Right kidney (tissue), 9 donors: ENCODE results near the gene B4GALNT4.
"Not testable (repeated sequence)": the region's sequence is repeated elsewhere in the genome, so short reads cannot be mapped to it uniquely, and the experiment has no call there.

Experiments used
- DNase-seq: peaks from one replicate; pipeline ENCODE4 v3.0.0-alpha.2; 2016
- long read RNA-seq, 8 donors: transcript quantifications; one replicate each; lab custom pipeline, GENCODE V29; 2026

Gene B4GALNT4, protein sequence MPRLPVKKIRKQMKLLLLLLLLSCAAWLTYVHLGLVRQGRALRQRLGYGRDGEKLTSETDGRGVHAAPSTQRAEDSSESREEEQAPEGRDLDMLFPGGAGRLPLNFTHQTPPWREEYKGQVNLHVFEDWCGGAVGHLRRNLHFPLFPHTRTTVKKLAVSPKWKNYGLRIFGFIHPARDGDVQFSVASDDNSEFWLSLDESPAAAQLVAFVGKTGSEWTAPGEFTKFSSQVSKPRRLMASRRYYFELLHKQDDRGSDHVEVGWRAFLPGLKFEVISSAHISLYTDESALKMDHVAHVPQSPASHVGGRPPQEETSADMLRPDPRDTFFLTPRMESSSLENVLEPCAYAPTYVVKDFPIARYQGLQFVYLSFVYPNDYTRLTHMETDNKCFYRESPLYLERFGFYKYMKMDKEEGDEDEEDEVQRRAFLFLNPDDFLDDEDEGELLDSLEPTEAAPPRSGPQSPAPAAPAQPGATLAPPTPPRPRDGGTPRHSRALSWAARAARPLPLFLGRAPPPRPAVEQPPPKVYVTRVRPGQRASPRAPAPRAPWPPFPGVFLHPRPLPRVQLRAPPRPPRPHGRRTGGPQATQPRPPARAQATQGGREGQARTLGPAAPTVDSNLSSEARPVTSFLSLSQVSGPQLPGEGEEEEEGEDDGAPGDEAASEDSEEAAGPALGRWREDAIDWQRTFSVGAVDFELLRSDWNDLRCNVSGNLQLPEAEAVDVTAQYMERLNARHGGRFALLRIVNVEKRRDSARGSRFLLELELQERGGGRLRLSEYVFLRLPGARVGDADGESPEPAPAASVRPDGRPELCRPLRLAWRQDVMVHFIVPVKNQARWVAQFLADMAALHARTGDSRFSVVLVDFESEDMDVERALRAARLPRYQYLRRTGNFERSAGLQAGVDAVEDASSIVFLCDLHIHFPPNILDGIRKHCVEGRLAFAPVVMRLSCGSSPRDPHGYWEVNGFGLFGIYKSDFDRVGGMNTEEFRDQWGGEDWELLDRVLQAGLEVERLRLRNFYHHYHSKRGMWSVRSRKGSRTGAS
- long read RNA-seq, donor 1, partial matches to known transcripts = 0 of 5 reads
- long read RNA-seq, donor 1, other reads (novel, unspliced or antisense) = 0 of 5 reads
- long read RNA-seq, donor 2, partial matches to known transcripts = 0 of 2 reads
- long read RNA-seq, donor 2, other reads (novel, unspliced or antisense) = 0 of 2 reads
- long read RNA-seq, donor 3, partial matches to known transcripts = 9 of 12 reads
- long read RNA-seq, donor 3, other reads (novel, unspliced or antisense) = 0 of 12 reads
- long read RNA-seq, donor 4, partial matches to known transcripts = 12 of 16 reads
- long read RNA-seq, donor 4, other reads (novel, unspliced or antisense) = 0 of 16 reads
- long read RNA-seq, donor 5, partial matches to known transcripts = 15 of 19 reads
- long read RNA-seq, donor 5, other reads (novel, unspliced or antisense) = 0 of 19 reads
- long read RNA-seq, donor 6, transcript B4GALNT4-201 (20 exons, 3,444 nt) = major isoform, 5 of 14 reads
- long read RNA-seq, donor 6, partial matches to known transcripts = 8 of 14 reads
- long read RNA-seq, donor 6, other reads (novel, unspliced or antisense) = 0 of 14 reads
- long read RNA-seq, donor 7, partial matches to known transcripts = 22 of 25 reads
- long read RNA-seq, donor 7, other reads (novel, unspliced or antisense) = 0 of 25 reads
- long read RNA-seq, donor 8, partial matches to known transcripts = 0 of 3 reads
- long read RNA-seq, donor 8, other reads (novel, unspliced or antisense) = 0 of 3 reads

DNA sequence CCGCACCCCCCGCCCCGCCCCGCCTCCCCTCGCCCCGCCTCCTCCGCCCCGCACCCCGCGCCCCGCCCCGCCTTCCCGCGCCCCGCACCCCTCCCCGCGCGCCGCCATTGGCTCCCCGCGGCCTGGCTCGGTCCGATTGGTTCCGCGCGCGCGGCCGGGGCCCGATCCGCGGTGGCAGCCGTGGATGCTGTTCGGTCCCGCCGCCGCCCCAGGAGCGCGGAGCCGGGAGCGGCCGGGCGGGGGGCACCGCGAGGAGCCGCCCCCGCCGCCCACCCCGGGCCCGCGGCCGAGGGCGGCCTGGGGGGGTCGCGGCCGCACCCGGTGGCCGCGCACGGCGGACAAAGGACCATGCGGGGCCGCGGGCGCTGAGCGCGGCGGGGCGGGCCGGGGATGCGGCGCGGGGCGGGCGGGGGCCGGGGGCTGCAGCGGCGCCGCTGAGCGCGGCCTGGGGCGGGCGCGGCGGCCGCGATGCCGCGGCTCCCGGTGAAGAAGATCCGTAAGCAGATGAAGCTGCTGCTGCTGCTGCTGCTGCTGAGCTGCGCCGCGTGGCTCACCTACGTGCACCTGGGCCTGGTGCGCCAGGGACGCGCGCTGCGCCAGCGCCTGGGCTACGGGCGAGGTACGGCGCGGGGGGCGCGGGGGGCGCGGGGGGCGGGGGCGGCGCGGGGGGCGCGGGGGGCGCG, at the start of gene B4GALNT4:
B4GALNT4 (plus strand) TSS at position 164 of the 683 bp plus-strand sequence; CDS start at position 469, 305 bp downstream.
- DNase-seq = no peak

DNA sequence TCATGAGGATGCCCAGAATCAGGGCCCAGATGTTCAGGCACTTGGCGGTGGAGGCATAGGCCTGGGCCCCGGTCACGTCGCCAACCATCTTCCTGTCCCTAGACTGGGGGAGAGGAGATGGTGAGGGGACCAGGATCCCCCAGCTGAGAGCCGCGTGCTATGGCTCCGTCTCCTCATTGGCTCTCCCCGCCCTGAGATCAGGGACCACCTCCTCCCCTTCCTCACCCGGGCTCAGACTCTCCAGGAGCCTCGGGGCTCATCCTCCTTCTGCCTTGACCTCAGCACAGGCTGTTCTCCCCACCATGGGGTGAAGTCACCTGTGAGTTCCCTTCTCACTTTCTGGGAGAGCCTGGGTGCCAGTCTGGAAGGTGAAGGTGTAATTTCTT, 49.4 kb upstream of the B4GALNT4 start:
- not testable (repeated sequence) for DNase-seq

DNA sequence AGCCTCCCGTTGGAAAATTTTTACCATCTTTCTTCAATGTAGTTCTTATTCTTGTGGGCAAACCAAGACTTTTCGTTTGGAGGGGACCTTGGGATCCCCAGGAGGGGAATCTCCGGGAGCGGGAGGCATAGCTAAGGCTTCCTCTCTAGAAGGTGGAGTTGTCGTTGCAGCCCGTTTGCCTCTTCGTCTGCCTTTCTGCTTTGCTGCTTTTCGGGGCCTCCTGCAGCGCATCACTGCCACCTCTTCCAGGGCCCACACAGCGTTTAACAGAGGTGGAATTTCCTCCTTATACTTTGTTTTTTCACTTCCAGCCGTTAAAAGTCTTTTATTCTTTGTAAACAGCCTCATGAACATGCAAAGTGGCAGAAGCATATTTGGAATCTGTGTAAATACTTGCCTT, 45.1 kb upstream of the B4GALNT4 start:
- peak; percentile 49 for DNase-seq

DNA sequence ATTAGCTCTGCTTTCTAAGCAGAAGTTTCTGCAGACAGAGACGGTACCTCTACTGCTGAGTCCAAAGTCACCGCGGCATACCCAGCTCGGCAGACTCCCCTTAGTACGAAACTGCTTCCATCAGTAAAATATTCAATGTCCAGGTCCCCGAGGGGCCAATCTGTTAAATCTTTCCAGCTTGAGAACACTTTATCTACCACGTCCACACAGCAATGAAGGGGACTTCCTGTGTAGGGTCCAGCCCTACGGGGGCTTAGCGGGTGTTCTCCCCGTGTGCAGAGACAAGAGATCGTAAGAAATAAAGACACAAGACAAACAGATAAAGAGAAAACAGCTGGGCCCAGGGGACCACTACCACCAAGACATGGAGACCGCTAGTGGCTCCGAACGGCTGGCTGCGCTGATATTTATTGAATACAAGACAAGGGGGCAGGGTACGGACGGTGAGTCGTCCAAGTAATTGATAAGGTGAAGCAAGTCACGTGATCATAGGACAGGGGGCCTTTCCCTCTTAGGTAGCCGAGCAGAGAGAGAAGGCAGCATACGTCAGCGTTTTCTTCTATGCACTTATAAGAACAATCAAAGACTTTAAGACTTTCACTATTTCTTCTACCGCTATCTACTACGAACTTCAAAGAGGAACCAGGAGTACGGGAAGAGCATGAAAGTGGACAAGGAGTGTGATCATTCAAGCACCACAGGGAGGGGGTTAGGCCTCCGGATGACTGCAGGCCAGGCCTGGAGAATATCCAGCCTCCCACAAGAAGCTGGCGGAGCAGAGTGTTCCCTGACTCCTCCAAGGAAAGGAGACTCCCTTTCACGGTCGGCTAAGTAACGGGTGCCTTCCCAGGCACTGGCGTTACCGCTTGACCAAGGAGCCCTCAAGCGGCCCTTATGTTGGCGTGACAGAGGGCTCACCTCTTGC, 44.4 kb upstream of the B4GALNT4 start:
- peak; percentile 65 for DNase-seq

DNA sequence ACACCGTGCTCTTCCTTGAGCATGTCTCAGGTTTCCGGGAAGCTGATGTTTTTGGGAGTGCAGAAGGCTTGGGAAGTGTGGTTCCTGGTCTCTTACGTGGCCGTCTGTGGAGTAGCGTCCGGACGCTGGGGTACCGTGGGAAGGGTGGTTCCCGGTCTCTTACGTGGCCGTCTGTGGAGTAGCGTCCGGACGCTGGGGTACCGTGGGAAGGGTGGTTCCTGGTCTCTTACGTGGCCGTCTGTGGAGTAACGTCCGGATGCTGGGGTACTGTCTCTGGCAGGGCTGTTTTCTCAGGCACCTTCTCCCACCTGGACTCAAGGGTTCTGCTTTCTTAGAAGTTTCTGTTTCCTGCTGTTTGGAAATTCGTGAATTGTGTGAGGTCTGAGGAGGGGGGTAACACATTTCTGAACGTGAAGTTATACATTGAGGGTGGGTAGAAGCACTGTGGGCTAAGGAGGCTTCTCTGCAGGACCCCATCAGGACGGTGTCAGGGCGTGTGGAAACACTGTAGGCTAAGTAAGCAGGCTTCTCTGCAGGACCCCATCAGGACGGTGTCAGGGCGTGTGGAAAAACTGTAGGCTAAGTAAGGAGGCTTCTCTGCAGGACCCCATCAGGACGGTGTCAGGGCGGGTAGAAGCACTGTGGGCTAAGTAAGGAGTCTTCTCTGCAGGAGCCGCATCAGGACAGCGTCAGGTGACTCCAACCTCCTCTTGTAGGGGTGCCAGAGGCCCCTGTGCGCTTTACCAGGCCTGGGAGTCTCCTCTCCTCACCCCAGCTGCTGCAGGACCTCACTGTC, 43.3 kb upstream of the B4GALNT4 start:
- no peak for DNase-seq

DNA sequence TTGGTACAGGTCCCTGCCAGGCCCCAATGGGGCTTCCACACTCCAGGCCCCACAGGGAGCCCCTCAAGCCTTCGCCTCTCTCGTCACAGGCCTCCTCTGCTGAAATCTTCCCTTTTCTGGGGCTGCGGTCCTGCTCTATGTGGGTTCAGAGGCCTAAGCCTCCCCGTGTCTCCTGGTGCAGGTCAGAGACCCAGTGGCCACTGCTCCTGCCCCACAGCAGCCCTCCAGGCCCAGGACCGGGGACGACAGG, 42.8 kb upstream of the B4GALNT4 start:
- no peak for DNase-seq

DNA sequence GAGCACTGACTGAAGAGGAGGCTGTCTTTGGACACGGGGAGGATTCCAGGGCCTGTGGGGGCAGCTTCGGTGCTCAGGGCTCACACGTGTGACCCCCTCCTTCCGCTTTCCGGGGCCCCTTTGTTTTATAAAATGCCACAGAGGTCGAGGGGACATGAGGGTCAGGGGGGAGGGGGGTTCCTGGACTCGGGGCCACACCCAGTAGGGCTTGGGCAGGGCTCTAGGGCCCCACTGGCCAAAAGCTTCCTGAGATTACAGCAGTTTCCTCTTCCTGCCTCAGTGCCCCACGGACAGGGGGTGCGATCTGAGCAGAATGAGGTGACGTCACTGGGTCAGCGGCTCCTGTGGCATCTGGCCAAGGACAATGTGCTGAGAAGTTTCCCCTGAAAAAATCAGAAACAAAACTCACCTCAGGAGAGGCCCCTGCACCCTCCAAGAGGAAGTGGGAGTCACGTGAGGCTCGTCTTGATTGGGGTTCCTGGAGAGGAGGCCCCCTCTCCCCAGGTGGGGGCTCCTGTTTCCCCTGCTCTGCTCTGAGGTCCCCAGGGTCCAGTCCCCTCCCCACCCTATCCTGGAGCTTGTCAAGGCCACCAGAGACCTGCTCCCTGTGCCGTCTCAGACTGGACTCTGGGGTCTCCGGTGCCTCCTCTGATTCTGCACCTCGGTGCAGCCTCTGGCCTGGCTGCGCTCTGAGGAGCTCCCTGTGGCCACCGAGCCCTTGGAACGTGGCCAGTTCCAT, 42.3 kb upstream of the B4GALNT4 start:
- DNase-seq = peak; percentile 47

DNA sequence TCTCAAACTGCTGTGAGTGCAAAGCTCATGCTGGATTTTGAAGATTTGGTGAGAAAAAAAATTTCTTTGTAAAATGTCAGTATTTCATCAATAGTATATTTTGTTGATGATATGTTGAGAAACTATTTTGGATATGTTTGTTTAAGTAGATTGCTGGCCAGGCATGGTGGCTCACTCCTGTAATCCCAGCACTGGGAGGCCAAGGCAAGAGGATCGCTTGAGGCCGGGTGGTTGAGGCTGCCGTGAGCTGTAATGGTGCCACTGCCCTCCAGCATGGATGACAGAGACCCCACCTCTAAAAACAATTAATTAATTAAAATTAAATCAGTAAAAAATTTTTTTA, 41.7 kb upstream of the B4GALNT4 start:
- no peak for DNase-seq

DNA sequence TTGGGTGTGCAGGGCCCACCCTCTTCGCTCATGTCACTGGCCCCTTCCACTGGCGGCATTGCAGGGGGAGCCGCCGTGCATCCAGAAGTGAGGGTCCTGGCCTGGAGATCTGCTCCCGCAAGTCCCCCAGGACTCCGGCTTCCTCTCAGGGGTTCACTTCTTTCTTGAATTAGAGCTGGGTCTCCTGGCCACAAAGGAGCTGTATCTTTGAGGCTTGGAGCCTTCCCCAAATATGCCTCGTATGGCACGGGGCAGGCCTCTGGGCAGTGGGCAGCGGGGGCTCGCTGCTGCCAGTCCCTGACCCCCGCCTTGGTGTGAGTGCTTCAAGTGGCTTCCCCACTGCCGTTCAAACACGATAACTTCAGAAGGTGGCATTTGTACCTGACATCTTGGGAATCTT, 41.3 kb upstream of the B4GALNT4 start:
- no peak for DNase-seq

DNA sequence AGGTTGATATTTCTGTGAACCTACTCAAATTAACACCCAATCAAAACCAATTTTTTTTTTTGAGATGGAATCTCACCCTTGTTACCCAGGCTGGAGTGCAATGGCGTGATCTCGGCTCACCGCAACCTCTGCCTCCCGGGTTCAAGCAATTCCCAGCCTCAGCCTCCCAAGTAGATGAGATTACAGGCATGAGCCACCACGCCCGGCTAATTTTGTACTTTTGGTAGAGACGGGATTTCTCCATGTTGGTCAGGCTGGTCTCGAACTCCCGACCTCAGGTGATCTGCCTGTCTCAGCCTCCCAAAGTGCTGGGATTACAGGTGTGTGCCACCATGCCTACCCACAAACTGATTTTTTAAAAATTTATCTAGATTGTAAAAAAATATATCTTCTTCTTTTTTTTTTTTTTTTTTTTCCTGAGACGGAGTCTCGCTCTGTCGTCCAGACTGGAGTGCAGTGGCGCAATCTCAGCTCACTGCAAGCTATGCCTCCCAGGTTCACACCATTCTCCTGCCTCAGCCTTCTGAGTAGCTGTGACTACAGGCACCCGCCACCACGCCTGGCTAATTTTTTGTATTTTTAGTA, 40.7 kb upstream of the B4GALNT4 start:
- DNase-seq = not testable (repeated sequence)

DNA sequence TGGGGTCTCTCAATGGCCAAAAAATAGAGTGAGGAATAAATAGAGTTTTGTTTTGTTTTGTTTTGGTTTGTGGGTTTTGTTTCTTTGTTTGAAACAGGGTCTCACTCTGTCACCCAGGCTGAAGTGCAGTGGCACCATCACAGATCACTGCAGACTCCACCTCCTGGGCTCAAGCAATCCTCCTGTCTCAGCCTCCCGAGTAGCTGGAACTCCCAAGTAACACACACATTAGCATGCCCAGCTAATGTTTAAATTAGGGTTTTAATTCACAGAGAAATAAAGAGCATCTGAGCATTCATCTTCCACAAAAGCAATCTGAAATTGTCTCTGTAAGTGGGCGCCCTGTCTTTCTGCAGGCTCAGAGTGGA, 39.4 kb upstream of the B4GALNT4 start:
- DNase-seq = no peak

DNA sequence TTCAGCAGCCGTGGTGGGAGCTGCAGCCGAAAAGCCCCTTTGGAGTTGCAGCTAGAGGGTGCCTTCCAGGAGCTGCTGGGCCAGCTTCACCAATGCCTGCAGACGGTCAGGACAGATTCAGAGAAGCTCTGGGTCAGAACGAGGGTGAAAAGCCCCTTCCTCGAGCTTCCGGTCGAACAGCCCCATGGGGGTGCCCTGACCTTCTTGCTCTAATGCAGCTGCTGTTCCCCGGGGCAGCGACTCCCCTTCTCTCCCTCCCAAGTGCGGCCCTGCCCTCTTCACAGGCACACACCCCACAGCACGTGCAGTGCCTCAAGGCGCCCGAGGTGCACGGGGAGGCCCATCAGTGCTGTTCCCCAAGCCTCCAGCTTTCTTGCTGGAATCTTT, 39.0 kb upstream of the B4GALNT4 start:
- DNase-seq = no peak

DNA sequence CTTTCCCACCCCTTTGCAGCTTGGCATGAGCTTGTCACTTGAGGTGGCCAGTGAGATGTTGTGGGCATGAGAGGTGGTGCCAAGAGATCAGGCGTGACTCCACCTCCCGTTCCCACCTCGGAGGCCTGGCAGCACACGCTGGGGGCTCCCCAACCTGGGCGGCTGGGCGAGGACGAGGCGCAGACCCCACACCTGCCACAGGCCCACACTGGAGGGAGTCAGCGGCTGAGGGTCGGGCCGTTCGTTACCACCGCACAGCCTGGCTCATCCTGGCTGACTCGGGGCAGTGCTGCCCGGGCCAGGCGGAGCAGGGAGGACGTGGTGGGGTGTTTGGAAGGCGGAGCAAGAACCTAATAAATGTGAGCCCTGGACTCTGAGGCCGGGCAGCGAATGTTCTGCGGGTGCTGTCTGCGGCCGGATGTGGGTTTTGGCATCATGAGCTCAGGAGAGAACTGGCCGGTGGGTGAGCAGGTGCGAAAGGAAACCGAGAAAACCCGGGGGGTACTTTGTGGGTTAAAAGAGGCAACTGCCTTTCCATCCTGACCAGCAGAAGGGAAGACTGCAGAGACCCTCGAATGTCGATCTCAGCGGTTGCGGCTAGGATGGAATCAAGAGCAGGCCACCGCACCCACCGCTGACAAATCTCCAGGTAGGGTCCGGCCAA, 38.5 kb upstream of the B4GALNT4 start:
- DNase-seq = no peak

DNA sequence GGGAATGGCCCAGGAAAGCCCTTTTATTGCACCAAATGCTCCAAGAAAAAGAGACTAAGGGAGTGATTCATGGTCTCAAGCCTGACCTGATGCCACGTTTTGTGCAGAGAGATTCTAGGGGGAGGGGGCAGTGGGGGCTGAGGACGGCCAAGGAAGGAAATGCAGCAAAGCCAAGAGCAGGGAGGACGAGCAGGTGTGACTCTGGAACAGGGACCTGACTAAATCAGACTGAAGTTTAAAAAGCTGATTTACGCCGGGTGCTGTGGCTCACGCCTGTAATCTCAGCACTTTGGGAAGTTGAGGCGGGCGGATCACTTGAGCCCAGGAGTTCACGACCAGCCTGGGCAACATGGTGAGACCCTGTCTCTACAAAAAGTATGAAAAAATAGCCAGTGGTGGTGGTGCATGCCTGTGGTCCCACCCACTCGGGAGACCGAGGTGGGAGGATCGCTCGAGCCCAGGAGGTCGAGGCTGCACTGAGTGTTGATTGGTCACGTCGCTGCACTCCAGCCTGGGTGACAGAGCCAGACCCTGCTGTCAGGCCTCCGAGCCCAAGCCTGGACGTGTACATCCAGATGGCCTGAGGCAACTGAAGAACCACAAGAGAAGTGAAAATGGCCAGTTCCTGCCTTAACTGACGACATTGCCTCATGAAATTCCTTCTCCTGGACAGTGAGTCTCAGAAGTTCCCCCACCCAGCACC, 37.8 kb upstream of the B4GALNT4 start:
- no peak for DNase-seq

DNA sequence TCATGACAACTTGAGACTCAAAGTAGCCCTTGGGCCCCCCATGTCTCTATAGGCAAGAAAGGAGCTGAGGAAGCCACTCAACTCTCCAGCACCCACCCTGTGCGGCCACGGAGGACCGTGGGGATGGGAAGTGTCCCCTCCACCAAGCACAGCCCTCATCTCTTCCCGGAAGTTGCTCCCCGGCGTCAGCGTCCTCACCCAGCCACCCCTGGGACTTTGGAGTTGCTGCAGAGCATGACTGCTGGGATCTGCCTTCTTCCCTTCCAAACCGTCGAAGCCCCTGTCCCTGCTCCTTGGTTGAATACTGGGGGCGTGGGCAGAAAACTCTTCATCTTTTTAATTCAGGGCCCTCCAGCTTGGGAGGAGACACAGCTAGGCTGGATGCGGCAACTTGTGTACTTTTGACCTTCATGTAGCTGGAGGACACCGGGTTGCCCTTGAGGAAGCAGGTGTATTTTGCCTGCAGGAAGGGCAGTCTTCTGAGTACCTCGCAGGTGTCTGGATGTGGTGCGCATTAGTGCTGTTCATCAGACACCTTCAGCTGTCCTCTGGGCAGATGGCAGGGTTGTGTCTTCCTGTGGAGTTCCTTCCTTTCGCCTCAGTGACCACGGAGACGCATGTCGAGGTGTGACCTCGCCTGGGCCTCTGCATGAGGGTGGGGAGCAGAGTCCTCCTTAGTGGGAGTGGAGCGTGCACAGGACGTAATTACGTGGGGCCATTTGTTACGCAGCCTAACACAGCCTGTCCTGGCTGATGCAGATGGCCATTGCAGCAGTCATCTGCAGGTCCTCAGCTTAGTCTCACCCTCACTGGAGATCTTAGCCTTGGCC, 36.4 kb upstream of the B4GALNT4 start:
- no peak for DNase-seq
